B cell (primary cell): ENCODE measurements around the gene ECHDC1. TPM values are rescaled to one million over a fixed set of nuclear protein-coding genes. Genes with fewer than 3 reads are reported as not detected.

Experiments
- ATAC-seq: fragments of 200-7000 bp; cut with Tn5 transposase; one replicate; pipeline ENCODE4 v1.10.0; 2021; ENCODE audit warnings: low read depth, mild to moderate bottlenecking, moderate number of reproducible peaks, moderate library complexity
- CTCF ChIA-PET: fragments of 350-600 bp; sonication (Branson Sonifier 250); formaldehyde crosslinking; loops from one replicate; lab custom pipeline; 2021; ENCODE audit warnings: antibody characterized with exemption, inconsistent platforms; lab: Charles Lee
- POLR2A ChIA-PET: fragments of 350-600 bp; sonication (Branson Sonifier 250); formaldehyde crosslinking; loops from one replicate; lab custom pipeline; 2021; ENCODE audit warnings: antibody characterized with exemption; lab: Charles Lee
- DNase-seq: peaks from one replicate; pipeline ENCODE4 v3.0.0; 2013
- H2AFZ ChIP-seq: 2 replicates; pipeline ENCODE4 v1.6.1; 2012; ENCODE audit warnings: mild to moderate bottlenecking, low read depth, low read length; ENCODE audit not compliant: insufficient read depth, poor library complexity, severe bottlenecking
- H3K27ac ChIP-seq, 2 donors: 1 replicate in 1 of 2; 2 replicates in 1 of 2; pipeline ENCODE4 v1.5.1; 2012 to 2013; ENCODE audit warnings: low read length in 2 of 2, mild to moderate bottlenecking in 2 of 2, moderate library complexity in 1 of 2
- H3K27me3 ChIP-seq, 4 experiments: fragments of 200-600 bp in 1 of 4; sonication (generic) in 1 of 4; replicated peaks in 1 of 4; 1 replicate in 2 of 4; 2 replicates in 2 of 4; pipeline versions ENCODE4 v1.6.1 to v1.7.0; 2013 to 2016; ENCODE audit warnings: low read length in 3 of 4, mild to moderate bottlenecking in 2 of 4, mixed read lengths in 1 of 4, moderate library complexity in 1 of 4; ENCODE audit not compliant: insufficient read depth in 4 of 4, control insufficient read depth in 3 of 4; ENCODE audit errors: control extremely low read depth in 1 of 4
- H3K36me3 ChIP-seq, 2 experiments: replicated peaks in 1 of 2; 1 replicate in 1 of 2; 2 replicates in 1 of 2; pipeline versions ENCODE4 v1.6.1 to v1.7.1; 2013; ENCODE audit warnings: low read length in 1 of 2; ENCODE audit not compliant: insufficient read depth in 2 of 2, control insufficient read depth in 1 of 2; ENCODE audit errors: control extremely low read depth in 1 of 2, extremely low read depth in 1 of 2
- H3K4me1 ChIP-seq, 2 donors: fragments of 200-600 bp in 1 of 2; sonication (generic) in 1 of 2; 1 replicate in 1 of 2; 2 replicates in 1 of 2; pipeline versions ENCODE4 v1.5.1 to v1.6.1; 2013 to 2017; ENCODE audit warnings: low read length in 2 of 2; ENCODE audit not compliant: control insufficient read depth in 2 of 2, insufficient read depth in 2 of 2
- H3K4me2 ChIP-seq: replicated peaks from 2 replicates; pipeline ENCODE3; 2012; ENCODE audit warnings: mild to moderate bottlenecking, low read depth, low read length; ENCODE audit not compliant: poor library complexity, severe bottlenecking
- H3K4me3 ChIP-seq, 5 experiments: fragments of 200-600 bp in 1 of 5; sonication (generic) in 1 of 5; 1 replicate in 3 of 5; 2 replicates in 2 of 5; pipeline versions ENCODE4 v1.5.1 to v1.7.0; 2011 to 2016; ENCODE audit warnings: low read length in 4 of 5, mild to moderate bottlenecking in 4 of 5, low read depth in 2 of 5, control low read depth in 1 of 5, moderate library complexity in 1 of 5; ENCODE audit not compliant: insufficient read depth in 1 of 5; ENCODE audit errors: control extremely low read depth in 1 of 5, extremely low read depth in 1 of 5
- H3K79me2 ChIP-seq: fragments of 200-600 bp; sonication (generic); one replicate; pipeline ENCODE4 v1.6.0; 2016; ENCODE audit warnings: low read length; ENCODE audit not compliant: control insufficient read depth, insufficient read depth
- H3K9ac ChIP-seq: fragments of 200-600 bp; sonication (generic); 2 replicates; pipeline ENCODE4 v1.6.1; 2017; ENCODE audit warnings: mild to moderate bottlenecking, low read length, moderate library complexity
- H3K9me3 ChIP-seq, 3 donors: one replicate each; pipeline versions ENCODE4 v1.6.1 to v1.7.1; 2013; ENCODE audit warnings: low read length in 2 of 3; ENCODE audit not compliant: control insufficient read depth in 2 of 3, insufficient read depth in 1 of 3; ENCODE audit errors: control extremely low read depth in 1 of 3
- H4K20me1 ChIP-seq: 2 replicates; pipeline ENCODE4 v1.6.0; 2012; ENCODE audit warnings: mild to moderate bottlenecking, low read length; ENCODE audit not compliant: insufficient read depth, control insufficient read depth, poor library complexity, severe bottlenecking
- H3K27ac Mint-ChIP-seq: one replicate; pipeline ENCODE4 v1.8.0; 2021; ENCODE audit warnings: mixed read lengths
- H3K27me3 Mint-ChIP-seq: one replicate; pipeline ENCODE4 v1.8.0; 2021; ENCODE audit warnings: mixed read lengths
- H3K4me1 Mint-ChIP-seq: one replicate; pipeline ENCODE4 v1.8.0; 2021; ENCODE audit warnings: mixed read lengths
- H3K4me3 Mint-ChIP-seq: one replicate; pipeline ENCODE4 v1.8.0; 2021; ENCODE audit warnings: mixed read lengths
- H3K9me3 Mint-ChIP-seq: one replicate; pipeline ENCODE4 v1.8.0; 2022; ENCODE audit warnings: mixed read lengths; ENCODE audit not compliant: insufficient read depth
- EZH2 ChIP-seq: IDR thresholded peaks from 2 replicates; pipeline ENCODE4 v1.6.1; 2012; ENCODE audit warnings: borderline replicate concordance, low read depth, mild to moderate bottlenecking, moderate library complexity, low read length; ENCODE audit not compliant: insufficient read depth, poor library complexity, severe bottlenecking
- WGBS: methylation state at CpG from one replicate; pipeline ENCODE4 v1.1.5; 2013; ENCODE audit warnings: missing lambda C conversion rate; ENCODE audit not compliant: insufficient coverage; 5-methylcytosine and 5-hydroxymethylcytosine counted together
- intact Hi-C: fragments of 100-400 bp; cut with micrococcal nuclease; formaldehyde crosslinking; loops from one replicate; pipeline ENCODE4 v1.10.0; 2022
- polyA plus RNA-seq: library from polyadenylated mRNA; depleted of rRNA; stranded (reverse); fragments of >200 nt; gene quantifications from 2 replicates; pipeline ENCODE4 v1.2.3, GENCODE V29; 2012
- total RNA-seq, 2 donors: library from RNA; stranded (reverse); fragments of 120-200 nt in 1 of 2; gene quantifications; 1 replicate in 1 of 2; 2 replicates in 1 of 2; pipeline versions ENCODE4 v1.2.3 to v1.2.4, GENCODE V29; 2013 to 2022
- TF ChIP-seq, protein P1 (sequence below): fragments of 200-600 bp; IDR thresholded peaks from one replicate; pipeline ENCODE4 v1.8.0; 2022; ENCODE audit warnings: antibody characterized with exemption, mild to moderate bottlenecking

The ECHDC1 gene
- total and polyA plus RNA-seq, 2 donors (not counting 1 experiment from before 2014, with no cell fraction given): 26.9 to 60.0 TPM

DNA sequence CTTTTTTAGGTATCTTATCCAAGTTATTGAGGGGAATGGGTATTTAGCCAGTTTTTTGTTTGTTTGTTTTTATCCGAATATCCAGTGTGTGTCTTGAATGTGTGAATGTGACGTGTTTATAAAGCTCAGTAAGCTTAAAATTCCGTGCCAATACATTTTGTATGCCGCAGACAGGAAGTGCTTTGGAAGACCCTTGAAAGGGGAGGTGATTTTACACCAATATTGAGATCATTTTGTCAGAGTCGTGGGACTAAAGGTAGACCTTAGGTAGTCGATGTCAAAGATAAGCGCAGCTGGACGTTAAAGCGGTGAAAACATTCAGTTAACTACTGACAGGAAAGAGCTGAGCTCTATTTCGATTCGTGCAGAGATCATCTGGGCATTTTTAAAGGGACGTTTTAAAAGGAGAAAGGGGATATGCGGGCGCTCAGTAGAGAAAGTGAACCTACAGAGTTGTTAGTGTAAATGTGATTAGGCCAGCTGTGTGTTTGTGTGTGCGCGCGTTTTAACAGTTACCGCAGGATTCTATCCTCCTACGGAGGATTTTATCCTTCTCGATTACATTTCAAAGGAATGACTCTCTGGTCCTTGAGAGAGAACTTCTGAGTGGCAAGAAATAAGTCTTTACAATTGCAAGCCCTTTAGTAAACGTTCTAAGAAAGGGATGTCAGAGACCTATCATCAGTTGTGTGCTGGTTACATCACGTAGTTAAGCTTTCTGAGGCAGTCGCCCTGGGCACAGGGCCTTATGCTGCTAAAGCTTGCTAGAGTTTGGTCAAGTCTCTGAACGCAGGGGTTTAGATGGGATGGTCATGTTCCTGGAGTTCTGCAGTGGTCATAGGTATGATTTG, 625 bp upstream of the ECHDC1 start:
- Mint-ChIP-seq H3K27me3 (no peaks in the 10 kb centered on the region), H3K27ac (no peak overlapping the region), H3K4me1 (peaks cover 19% of the 10 kb centered on the region), H3K4me3 (no peak overlapping the region), H3K9me3 (no peaks in the 10 kb centered on the region)
- H3K4me2 ChIP-seq: peak overlapping the region; percentile 79
- peaks cover 15% of the 10 kb centered on the region for H4K20me1 ChIP-seq
- ChIA-PET CTCF (interaction anchor here (1.0 to 1.2 kb wide), 3 partner anchors 9 to 78 kb away, joined by 3 to 7 read pairs (median 5); partner anchors contain the start of gene RNF146), POLR2A (interaction anchor here (0.6 kb wide), 1 partner anchor 18 kb away, joined by 5 read pairs; no protein-coding TSS in a partner anchor)
- no peak for DNase-seq
- no peaks in the 10 kb centered on the region for H3K36me3 ChIP-seq
- H3K27ac ChIP-seq: peak overlapping the region; percentile 63 to 77
- peaks cover 37 to 42% of the 10 kb centered on the region in 2 donors for H3K4me1 ChIP-seq
- TF ChIP-seq, protein P1, sequence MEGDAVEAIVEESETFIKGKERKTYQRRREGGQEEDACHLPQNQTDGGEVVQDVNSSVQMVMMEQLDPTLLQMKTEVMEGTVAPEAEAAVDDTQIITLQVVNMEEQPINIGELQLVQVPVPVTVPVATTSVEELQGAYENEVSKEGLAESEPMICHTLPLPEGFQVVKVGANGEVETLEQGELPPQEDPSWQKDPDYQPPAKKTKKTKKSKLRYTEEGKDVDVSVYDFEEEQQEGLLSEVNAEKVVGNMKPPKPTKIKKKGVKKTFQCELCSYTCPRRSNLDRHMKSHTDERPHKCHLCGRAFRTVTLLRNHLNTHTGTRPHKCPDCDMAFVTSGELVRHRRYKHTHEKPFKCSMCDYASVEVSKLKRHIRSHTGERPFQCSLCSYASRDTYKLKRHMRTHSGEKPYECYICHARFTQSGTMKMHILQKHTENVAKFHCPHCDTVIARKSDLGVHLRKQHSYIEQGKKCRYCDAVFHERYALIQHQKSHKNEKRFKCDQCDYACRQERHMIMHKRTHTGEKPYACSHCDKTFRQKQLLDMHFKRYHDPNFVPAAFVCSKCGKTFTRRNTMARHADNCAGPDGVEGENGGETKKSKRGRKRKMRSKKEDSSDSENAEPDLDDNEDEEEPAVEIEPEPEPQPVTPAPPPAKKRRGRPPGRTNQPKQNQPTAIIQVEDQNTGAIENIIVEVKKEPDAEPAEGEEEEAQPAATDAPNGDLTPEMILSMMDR: no peak
- TF ChIP-seq EZH2: no peak
- peak overlapping the region; percentile 70 to 97 (median 94) for H3K4me3 ChIP-seq
- H3K79me2 ChIP-seq: peaks cover 71% of the 10 kb centered on the region
- no peaks in the 10 kb centered on the region for H3K27me3 ChIP-seq
- H3K9ac ChIP-seq: peak overlapping the region; percentile 82
- intact Hi-C loops: loop anchor here (1.0 to 10.0 kb wide), 5 partner anchors 41 to 1549 kb away; partner anchors contain the start of genes MTCL3 and NCOA7
- H2AFZ ChIP-seq: peak overlapping the region; percentile 95
- no peak for ATAC-seq
- WGBS: 17% methylated on average over 17 of the region's 24 CpGs
- H3K9me3 ChIP-seq: no peaks in the 10 kb centered on the region
